Measurements from ENCODE around the gene ABCC1. TPM values are rescaled to one million over a fixed set of nuclear protein-coding genes. Genes with fewer than 3 reads are reported as not detected.
A peak's percentile ranks its signal among the peaks of the same experiment; 100 is the strongest.
"Not testable (repeated sequence)": the region's sequence is repeated elsewhere in the genome, so short reads cannot be mapped to it uniquely, and the experiment has no call there.

The ABCC1 gene
- total RNA-seq, 1 experiment from 2014 or later, result 23.6 TPM

DNA sequence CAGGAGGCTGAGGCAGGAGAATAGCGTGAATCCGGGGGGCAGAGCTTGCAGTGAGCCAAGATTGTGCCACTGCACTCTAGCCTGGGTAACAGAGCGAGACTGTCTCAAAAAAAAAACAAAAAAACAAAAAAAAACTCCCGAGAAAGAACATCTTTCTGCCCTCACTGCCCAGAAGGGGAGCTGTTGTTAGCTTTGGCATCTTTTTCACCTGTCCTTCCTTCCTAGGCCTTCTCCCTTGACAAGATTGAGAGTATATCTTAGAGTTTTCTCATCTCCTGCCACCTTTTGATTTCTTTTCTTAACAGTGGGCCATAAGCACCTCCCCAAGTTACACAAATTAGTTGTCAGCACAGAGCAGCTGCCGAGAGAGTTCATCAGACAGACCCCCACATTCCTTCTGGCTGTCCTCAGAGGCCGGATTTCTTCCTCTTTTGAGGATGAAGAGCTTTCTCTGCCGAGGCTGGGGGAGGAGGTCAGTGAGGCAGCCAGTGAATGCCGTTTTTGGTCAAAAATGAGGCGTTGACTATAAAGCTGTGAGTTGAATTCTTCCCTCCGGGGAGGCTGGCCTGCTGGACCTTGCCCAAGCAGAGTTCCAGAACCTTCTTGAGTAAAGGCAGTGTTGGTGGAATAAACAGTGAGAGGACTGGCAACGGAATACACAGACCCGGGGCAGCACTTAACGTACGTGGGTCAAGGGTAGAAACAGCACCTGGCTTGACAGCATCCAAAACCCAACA is 146.9 kb downstream of the ABCC1 start:
- H2AFZ ChIP-seq (ENCODE audit: low read length), result no peak overlapping the region
- peak overlapping the region; percentile 26 for H3K9ac ChIP-seq (ENCODE audit: low read length)
- peak; percentile 68 for DNase-seq
- no peak overlapping the region for H3K4me3 ChIP-seq (ENCODE audit: low read length)
- no peaks in the 10 kb centered on the region for H3K27me3 ChIP-seq (ENCODE audit: low read length)
- H3K36me3 ChIP-seq (ENCODE audit: insufficient read depth, low read length), result peaks cover 5% of the 10 kb centered on the region; the same call in 1 of the 2 replicates
- peak overlapping the region; percentile 73 for H3K27ac ChIP-seq (ENCODE audit: low read length)
- H3K79me2 ChIP-seq (ENCODE audit: low read length), result peaks cover 8% of the 10 kb centered on the region; the same call in 1 of the 2 replicates
- no peaks in the 10 kb centered on the region for H3K9me2 ChIP-seq (replicated peaks; ENCODE audit: insufficient read depth, low read length)
- no peaks in the 10 kb centered on the region for H4K20me1 ChIP-seq (ENCODE audit: insufficient read depth, low read depth, low read length)
- H3K4me1 ChIP-seq (ENCODE audit: low read length), result peaks cover 68% of the 10 kb centered on the region
- no peaks in the 10 kb centered on the region for H3K9me3 ChIP-seq (ENCODE audit: low read length)
- H3K4me2 ChIP-seq (ENCODE audit: low read depth, low read length, poor library complexity, severe bottlenecking), result peak overlapping the region; percentile 33

- Histone ChIP-seq H3K4me1 (ENCODE audit: low read length) (peaks cover 73% of the 10 kb centered on the region), H3K36me3 (ENCODE audit: insufficient read depth, low read length) (peaks cover 11% of the 10 kb centered on the region), H4K20me1 (ENCODE audit: insufficient read depth, low read depth, low read length) (no peaks in the 10 kb centered on the region), H2AFZ (ENCODE audit: low read length) (no peak overlapping the region), H3K27me3 (ENCODE audit: low read length) (no peaks in the 10 kb centered on the region), H3K27ac (ENCODE audit: low read length) (peak overlapping the region; percentile 73), H3K9ac (ENCODE audit: low read length) (peak overlapping the region; percentile 26; the same call in 1 of the 2 replicates), H3K79me2 (ENCODE audit: low read length) (peaks cover 8% of the 10 kb centered on the region; the same call in 1 of the 2 replicates), H3K9me2 (replicated peaks; ENCODE audit: insufficient read depth, low read length) (no peaks in the 10 kb centered on the region), H3K4me2 (ENCODE audit: low read depth, low read length, poor library complexity, severe bottlenecking) (peak overlapping the region; percentile 33), H3K4me3 (ENCODE audit: low read length) (no peak overlapping the region), H3K9me3 (ENCODE audit: low read length) (no peaks in the 10 kb centered on the region)
- DNase-seq, result no peak
Observed at GRCh38 chr16:16096858-16097213, 147.4 kb downstream of the ABCC1 start.

DNA sequence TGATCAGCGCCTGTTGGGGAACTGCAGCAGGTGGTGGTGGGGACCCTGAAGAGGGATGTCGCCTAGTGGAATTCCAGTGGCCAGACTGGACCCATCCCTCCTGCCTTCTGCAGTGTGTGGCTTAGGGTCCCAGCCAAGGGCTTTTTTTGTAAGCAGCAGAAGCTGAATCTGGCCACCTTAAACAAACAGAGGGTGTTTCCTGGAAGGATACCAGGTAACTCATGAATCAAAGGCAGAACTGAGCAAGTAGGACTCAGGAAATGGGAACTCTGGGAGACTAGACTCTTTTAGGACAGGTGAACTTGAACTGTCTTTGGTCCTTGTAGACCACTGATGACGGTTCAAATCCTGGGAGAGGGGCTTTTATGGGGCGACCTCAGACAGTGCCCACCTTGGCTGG is 149.9 kb downstream of the ABCC1 start:
- H3K4me3 ChIP-seq (ENCODE audit: low read length), result no peak overlapping the region
- H3K9ac ChIP-seq (ENCODE audit: low read length), result no peak overlapping the region; the same call in 1 of the 2 replicates
- no peaks in the 10 kb centered on the region for H3K9me2 ChIP-seq (replicated peaks; ENCODE audit: insufficient read depth, low read length)
- peaks cover 8% of the 10 kb centered on the region; the same call in 1 of the 2 replicates for H3K79me2 ChIP-seq (ENCODE audit: low read length)
- peak overlapping the region; percentile 69 for H3K4me2 ChIP-seq (ENCODE audit: low read depth, low read length, poor library complexity, severe bottlenecking)
- no peaks in the 10 kb centered on the region for H3K9me3 ChIP-seq (ENCODE audit: low read length)
- H3K36me3 ChIP-seq (ENCODE audit: insufficient read depth, low read length), result peaks cover 31% of the 10 kb centered on the region
- peaks cover 82% of the 10 kb centered on the region for H3K4me1 ChIP-seq (ENCODE audit: low read length)
- H3K27ac ChIP-seq (ENCODE audit: low read length), result peak overlapping the region; percentile 99
- no peaks in the 10 kb centered on the region for H4K20me1 ChIP-seq (ENCODE audit: insufficient read depth, low read depth, low read length)
- H3K27me3 ChIP-seq (ENCODE audit: low read length), result no peaks in the 10 kb centered on the region
- DNase-seq, result no peak
- no peak overlapping the region for H2AFZ ChIP-seq (ENCODE audit: low read length)

GRCh38 chr16:16100631-16101030 is 151.2 kb downstream of the ABCC1 start:
- Histone ChIP-seq H3K27me3 (ENCODE audit: low read length) (no peaks in the 10 kb centered on the region), H3K9ac (ENCODE audit: low read length) (peak overlapping the region; percentile 48), H3K9me3 (ENCODE audit: low read length) (no peaks in the 10 kb centered on the region), H3K36me3 (ENCODE audit: insufficient read depth, low read length) (peaks cover 31% of the 10 kb centered on the region), H3K79me2 (ENCODE audit: low read length) (peaks cover 8% of the 10 kb centered on the region; the same call in 1 of the 2 replicates), H3K9me2 (replicated peaks; ENCODE audit: insufficient read depth, low read length) (no peaks in the 10 kb centered on the region), H3K27ac (ENCODE audit: low read length) (peak overlapping the region; percentile 99), H4K20me1 (ENCODE audit: insufficient read depth, low read depth, low read length) (no peaks in the 10 kb centered on the region), H3K4me1 (ENCODE audit: low read length) (peaks cover 87% of the 10 kb centered on the region), H2AFZ (ENCODE audit: low read length) (no peak overlapping the region), H3K4me3 (ENCODE audit: low read length) (peak overlapping the region; percentile 34), H3K4me2 (ENCODE audit: low read depth, low read length, poor library complexity, severe bottlenecking) (peak overlapping the region; percentile 69)
- DNase-seq, result peak; percentile 84

- H3K9me2 ChIP-seq (replicated peaks; ENCODE audit: insufficient read depth, low read length), result no peaks in the 10 kb centered on the region
- H3K9me3 ChIP-seq (ENCODE audit: low read length), result no peaks in the 10 kb centered on the region
- H3K4me2 ChIP-seq (ENCODE audit: low read depth, low read length, poor library complexity, severe bottlenecking), result peak overlapping the region; percentile 38
- H4K20me1 ChIP-seq (ENCODE audit: insufficient read depth, low read depth, low read length), result no peaks in the 10 kb centered on the region
- peaks cover 31% of the 10 kb centered on the region for H3K36me3 ChIP-seq (ENCODE audit: insufficient read depth, low read length)
- H3K4me1 ChIP-seq (ENCODE audit: low read length), result peaks cover 87% of the 10 kb centered on the region
- no peaks in the 10 kb centered on the region for H3K27me3 ChIP-seq (ENCODE audit: low read length)
- H2AFZ ChIP-seq (ENCODE audit: low read length), result no peak overlapping the region
- H3K4me3 ChIP-seq (ENCODE audit: low read length), result 0 out of 2 replicates have a peak overlapping the region, but pooled peaks have one; percentile 10
- peaks cover 8% of the 10 kb centered on the region; the same call in 1 of the 2 replicates for H3K79me2 ChIP-seq (ENCODE audit: low read length)
- H3K27ac ChIP-seq (ENCODE audit: low read length), result peak overlapping the region; percentile 99
- peak overlapping the region; percentile 12 for H3K9ac ChIP-seq (ENCODE audit: low read length)
- no peak for DNase-seq
Observed at GRCh38 chr16:16101585-16101984, 152.2 kb downstream of the ABCC1 start.

DNA sequence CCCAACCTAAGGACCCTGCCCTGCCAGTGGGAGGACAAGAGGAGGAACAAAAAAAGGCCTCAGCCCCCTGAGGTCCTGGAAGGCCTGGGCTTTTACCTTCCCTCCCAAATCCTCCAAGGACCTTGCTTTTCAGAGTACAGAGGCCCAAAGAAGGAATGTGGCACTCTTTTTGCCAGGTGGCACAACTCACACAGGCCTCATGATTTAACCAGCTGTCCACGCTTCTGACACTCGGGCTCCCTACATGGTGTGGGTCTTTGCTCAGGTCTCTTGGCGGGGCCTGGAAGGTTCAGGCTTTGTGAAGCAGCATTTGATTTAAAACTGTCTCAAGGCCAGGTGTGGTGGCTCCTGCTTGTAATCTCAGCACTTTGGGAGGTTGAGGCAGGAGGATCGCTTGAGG is 153.3 kb downstream of the ABCC1 start:
- H3K27me3 ChIP-seq (ENCODE audit: low read length), result no peaks in the 10 kb centered on the region
- H3K9ac ChIP-seq (ENCODE audit: low read length), result no peak overlapping the region
- H2AFZ ChIP-seq (ENCODE audit: low read length), result no peak overlapping the region
- H3K4me2 ChIP-seq (ENCODE audit: low read depth, low read length, poor library complexity, severe bottlenecking), result no peak overlapping the region
- peaks cover 81% of the 10 kb centered on the region for H3K4me1 ChIP-seq (ENCODE audit: low read length)
- no peaks in the 10 kb centered on the region for H4K20me1 ChIP-seq (ENCODE audit: insufficient read depth, low read depth, low read length)
- peaks cover 8% of the 10 kb centered on the region; the same call in 1 of the 2 replicates for H3K79me2 ChIP-seq (ENCODE audit: low read length)
- no peaks in the 10 kb centered on the region for H3K9me3 ChIP-seq (ENCODE audit: low read length)
- peak overlapping the region; percentile 99 for H3K27ac ChIP-seq (ENCODE audit: low read length)
- H3K9me2 ChIP-seq (replicated peaks; ENCODE audit: insufficient read depth, low read length), result no peaks in the 10 kb centered on the region
- no peak for DNase-seq
- peaks cover 31% of the 10 kb centered on the region for H3K36me3 ChIP-seq (ENCODE audit: insufficient read depth, low read length)
- no peak overlapping the region for H3K4me3 ChIP-seq (ENCODE audit: low read length)

DNA sequence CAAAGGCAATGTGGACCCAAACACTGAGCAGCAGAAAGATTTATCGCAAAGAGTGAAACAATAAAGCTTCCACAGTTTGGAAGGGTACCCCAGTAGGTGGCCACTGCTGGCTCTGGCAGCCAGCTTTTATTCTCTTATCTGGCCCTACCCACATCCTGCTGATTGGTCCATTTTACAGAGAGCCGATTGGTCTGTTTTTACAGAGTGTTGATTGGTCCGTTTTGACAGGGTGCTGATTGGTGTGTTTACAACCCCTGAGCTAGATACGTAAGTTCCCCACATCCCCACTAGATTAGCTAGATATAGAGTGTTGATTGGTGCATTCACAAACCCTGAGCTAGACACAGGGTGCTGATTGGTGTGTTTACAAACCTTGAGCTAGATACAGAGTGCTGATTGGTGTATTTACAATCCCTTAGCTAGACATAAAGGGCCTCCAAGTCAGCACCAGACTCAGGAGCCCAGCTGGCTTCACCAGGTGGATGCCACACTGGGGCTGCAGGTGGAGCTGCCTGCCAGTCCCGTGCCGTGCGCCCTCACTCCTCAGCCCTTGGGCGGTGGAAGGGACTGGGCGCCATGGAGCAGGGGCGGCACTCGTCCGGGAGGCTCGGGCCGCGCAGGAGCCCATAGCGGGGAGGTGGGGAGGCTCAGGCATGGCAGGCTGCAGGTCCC is 154.9 kb downstream of the ABCC1 start:
- H3K9me2 ChIP-seq (replicated peaks; ENCODE audit: insufficient read depth, low read length); H3K9ac ChIP-seq (ENCODE audit: low read length); H3K27me3 ChIP-seq (ENCODE audit: low read length); H4K20me1 ChIP-seq (ENCODE audit: insufficient read depth, low read depth, low read length); H3K4me3 ChIP-seq (ENCODE audit: low read length); H3K4me2 ChIP-seq (ENCODE audit: low read depth, low read length, poor library complexity, severe bottlenecking); H3K79me2 ChIP-seq (ENCODE audit: low read length); H3K9me3 ChIP-seq (ENCODE audit: low read length); H2AFZ ChIP-seq (ENCODE audit: low read length): not testable (repeated sequence)
- H3K27ac ChIP-seq (ENCODE audit: low read length), result peak overlapping the region; percentile 99
- DNase-seq, result peak; percentile 61
- peaks cover 68% of the 10 kb centered on the region for H3K4me1 ChIP-seq (ENCODE audit: low read length)
- peaks cover 35% of the 10 kb centered on the region for H3K36me3 ChIP-seq (ENCODE audit: insufficient read depth, low read length)

DNA sequence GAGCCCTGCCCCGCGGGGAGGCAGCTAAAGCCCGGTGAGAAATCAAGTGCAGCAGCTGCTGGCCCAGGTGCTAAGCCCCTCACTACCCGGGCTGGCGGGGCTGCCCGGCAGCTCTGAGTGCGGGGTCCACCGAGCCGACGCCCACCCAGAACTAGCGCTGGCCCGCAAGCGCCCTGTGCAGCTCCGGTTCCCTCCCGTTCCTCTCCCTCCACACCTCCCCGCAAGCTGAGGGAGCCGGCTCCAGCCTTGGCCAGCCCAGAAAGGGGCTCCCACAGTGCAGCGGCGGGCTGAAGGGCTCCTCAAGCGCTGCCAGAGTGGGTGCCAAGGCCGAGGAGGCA is 155.4 kb downstream of the ABCC1 start:
- peaks cover 63% of the 10 kb centered on the region for H3K4me1 ChIP-seq (ENCODE audit: low read length)
- peaks cover 35% of the 10 kb centered on the region for H3K36me3 ChIP-seq (ENCODE audit: insufficient read depth, low read length)
- peak overlapping the region; percentile 63 for H3K9ac ChIP-seq (ENCODE audit: low read length)
- H3K4me2 ChIP-seq (ENCODE audit: low read depth, low read length, poor library complexity, severe bottlenecking), result peak overlapping the region; percentile 69
- peak overlapping the region; percentile 47; the same call in 1 of the 2 replicates for H3K4me3 ChIP-seq (ENCODE audit: low read length)
- not testable (repeated sequence) for H2AFZ ChIP-seq (ENCODE audit: low read length); H3K9me2 ChIP-seq (replicated peaks; ENCODE audit: insufficient read depth, low read length); H3K9me3 ChIP-seq (ENCODE audit: low read length); H4K20me1 ChIP-seq (ENCODE audit: insufficient read depth, low read depth, low read length); H3K27me3 ChIP-seq (ENCODE audit: low read length); DNase-seq; H3K79me2 ChIP-seq (ENCODE audit: low read length)
- H3K27ac ChIP-seq (ENCODE audit: low read length), result peak overlapping the region; percentile 99

All from Karpas-422 (cell line).